Pons (tissue), 1 donor: ENCODE data around the gene KDM4C.
"Not testable (repeated sequence)": the region's sequence is repeated elsewhere in the genome, so short reads cannot be mapped to it uniquely, and the experiment has no call there.

Source experiments
- DNase-seq: peaks from one replicate; pipeline ENCODE4 v3.0.0-alpha.2; 2016; ENCODE audit warnings: low spot score

KDM4C gene

DNA sequence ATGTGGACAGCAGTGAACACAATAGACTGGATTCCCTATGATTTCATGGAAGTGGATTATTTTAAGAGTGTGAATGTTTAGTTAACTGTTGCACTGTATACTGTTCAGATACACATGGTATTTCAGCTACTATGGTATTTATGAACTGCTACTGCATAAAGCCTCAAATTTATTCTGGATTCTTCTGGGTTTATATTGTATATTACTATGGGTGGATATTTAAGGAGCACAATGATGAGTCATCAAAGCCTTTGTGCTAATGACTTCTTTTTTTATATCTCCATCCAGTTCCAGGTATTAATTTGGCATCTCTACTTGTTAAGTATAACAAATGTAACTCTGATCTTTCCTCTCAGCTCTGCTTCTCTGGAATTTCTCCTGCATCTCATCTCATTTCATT is 6.8 kb downstream of the KDM4C start:
- DNase-seq = no peak

- no peak for DNase-seq
Measured at GRCh38 chr9:6764950-6765349, 7.2 kb downstream of the KDM4C start.

- DNase-seq = no peak
Measured at GRCh38 chr9:6765396-6765795, 7.6 kb downstream of the KDM4C start.

DNA sequence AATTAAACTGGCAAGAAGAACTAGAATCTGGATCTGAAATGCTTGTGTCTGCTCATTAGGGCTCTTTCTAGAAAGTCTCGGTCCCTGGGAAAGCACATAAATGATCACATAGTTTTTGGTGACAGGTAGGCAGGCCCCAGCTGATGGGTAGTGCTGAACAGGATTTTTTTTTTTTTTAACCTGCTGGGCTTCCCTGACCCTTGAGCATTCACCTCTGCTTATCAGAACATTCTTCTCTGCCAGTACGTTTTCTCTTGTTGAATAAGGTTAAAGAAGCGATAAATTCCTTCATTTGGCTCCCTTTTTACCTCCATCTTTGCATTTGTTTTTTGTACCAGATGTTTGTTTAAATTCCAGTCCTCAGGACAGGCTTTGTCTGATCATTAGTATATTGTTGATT is 8.8 kb downstream of the KDM4C start:
- DNase-seq = no peak

DNA sequence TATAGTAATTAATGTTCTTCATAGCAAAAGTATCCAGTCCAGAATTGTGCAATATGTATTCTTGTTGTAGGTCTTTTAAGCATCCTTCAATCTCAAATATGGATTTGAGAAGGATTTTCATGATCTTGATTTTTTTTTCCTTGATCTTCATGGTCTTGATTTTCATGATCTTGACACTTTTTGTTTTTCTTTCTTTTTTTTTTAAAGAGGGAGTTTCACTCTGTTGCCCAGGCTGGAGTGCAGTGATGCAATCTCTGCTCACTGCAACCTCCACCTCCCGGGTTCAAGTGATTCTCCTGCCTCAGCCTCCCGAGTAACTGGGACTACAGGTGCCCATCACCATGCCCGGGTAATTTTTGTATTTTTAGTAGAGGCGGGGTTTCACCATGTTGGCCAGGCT is 10.8 kb downstream of the KDM4C start:
- DNase-seq = not testable (repeated sequence)

GRCh38 chr9:6771722-6772121 is 13.9 kb downstream of the KDM4C start:
- no peak for DNase-seq

- DNase-seq = no peak
Measured at GRCh38 chr9:6777213-6777902, 19.6 kb downstream of the KDM4C start.

GRCh38 chr9:6779417-6780241 is 21.9 kb downstream of the KDM4C start:
- DNase-seq = no peak

GRCh38 chr9:6780690-6781089 is 22.9 kb downstream of the KDM4C start:
- DNase-seq = no peak

DNA sequence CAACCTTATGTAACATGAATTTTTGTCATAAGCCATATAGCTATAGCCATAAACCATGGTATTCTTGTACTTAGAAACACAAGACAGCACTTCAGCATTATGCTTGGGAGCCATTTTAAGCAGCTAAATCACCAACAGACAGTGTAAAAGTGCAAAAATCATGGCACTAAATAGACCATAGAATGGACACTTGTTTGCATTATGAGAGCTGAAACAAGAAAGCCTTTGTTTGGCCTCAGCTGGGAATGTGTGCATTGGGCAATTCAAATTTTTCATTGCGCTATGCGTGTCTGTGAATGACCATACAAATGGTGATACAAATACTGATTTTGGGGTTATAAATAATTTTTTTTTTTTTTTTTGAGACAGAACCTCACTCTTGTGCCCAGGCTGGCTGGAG is 23.7 kb downstream of the KDM4C start:
- peak; percentile 97 for DNase-seq

DNA sequence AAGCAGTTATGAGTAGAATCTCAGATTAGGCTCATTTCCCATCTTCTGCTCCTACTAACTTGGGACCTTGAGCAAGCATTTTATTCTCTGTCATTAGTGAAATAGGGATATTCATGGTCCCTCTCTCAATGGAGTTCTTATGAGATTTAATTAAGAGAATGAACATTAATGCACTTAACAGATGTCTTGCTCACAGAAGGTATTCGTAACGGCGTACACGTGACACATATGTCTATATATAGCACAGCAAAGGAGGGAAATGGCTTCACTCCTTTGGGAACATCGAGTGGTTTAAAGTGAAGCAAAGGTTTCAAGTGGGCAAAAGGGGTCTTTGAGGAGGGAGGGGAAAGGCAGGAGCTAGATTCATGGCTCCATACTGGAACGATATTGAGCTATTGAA is 24.6 kb downstream of the KDM4C start:
- no peak for DNase-seq

- peak; percentile 34 for DNase-seq
Measured at GRCh38 chr9:6782981-6783380, 25.2 kb downstream of the KDM4C start.

DNA sequence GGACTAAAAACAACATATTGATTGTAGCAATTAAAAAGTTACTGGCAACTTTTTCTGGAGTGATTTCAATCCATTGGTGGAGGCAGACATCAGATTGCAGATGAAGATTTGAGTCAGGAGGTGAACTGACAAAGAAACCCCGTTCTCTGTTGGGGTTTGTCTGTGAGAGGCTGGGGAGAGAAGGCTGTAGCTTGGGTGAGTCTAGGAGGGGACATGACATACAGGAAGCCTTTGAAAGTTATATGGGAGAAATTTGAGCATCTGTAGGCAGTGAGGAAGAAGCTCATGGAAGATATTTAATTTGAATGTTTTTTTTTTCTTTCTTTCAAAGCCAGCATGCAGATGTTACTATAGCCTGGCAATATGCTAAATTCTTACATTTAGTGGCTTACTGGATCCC is 26.0 kb downstream of the KDM4C start:
- no peak for DNase-seq

DNA sequence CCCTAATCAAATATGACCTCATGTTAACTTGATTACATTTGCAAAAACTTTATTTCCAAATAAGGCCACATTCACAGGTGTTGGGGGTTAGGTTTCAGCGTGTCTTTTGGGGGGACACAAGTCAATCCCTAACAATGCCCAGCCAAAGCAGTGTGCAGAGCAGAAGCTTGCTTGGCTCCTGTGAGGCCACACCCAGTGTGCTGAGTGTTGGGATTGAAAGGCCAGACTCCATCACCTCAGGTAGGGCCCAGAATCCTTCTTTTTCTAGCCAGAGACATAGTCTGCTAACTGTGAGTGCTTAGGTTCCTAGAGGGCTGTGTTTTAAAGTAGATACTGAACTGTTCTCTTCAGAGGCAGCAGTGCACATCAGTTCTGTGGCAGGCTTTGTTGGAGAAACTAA is 27.9 kb downstream of the KDM4C start:
- DNase-seq = peak; percentile 76

DNA sequence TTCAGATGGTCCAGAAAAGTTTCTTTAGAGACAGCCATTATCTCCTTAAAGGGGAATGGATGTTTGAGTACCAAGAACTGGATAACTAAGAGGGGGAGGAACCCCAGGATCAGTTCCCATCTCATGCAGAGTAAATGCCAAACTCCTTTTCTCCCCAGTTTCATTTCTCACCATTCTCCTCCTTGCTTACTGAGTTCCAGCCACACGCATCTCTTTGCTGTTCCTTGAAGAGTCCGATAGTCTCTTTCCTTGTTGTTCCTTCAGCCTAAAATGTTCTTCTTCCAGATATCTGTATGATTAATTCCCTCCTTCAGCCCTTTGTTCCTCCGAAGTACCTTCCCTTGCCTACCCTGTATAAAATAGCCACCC is 30.0 kb downstream of the KDM4C start:
- no peak for DNase-seq

DNA sequence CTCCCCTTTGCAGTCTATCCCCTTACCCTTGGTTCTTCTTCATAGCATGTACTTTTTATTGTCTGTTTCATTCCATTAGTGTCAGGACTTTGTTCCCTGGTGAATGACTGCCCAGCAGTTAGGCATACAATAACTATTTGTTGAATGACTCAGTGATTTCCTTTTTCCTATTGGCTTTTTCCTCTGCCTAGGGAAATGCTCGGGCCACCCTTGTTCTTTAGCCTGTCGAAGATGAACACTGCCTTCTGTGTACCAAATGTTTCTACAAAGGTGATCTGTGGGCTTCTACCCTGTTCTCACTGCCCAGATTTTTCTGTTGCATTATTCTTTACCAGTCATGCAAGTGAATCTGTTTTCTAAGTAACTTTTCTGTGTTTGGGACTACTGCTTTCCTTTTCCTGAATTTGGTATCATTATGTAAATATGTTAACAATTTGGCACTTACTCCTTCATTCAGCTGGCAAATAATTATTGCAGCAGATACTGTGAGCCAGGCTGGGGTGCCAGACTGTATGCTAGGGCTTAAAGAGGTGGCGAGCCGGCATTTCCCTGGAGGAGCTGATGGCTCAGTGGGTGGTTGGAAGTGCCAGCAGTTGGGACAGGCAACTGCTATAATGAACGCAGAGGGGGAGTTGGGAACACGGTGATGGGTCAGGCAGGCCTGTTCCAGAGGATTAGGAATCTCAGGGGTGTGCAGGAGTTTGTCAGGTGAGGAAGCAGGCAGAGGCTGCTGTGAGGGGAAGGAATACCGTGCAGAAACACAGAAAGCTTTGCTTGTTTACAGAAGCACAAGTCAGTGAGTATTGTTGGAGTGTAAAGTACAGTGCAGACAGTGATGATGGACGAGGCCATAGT is 30.6 kb downstream of the KDM4C start:
- peak; percentile 77 for DNase-seq

DNA sequence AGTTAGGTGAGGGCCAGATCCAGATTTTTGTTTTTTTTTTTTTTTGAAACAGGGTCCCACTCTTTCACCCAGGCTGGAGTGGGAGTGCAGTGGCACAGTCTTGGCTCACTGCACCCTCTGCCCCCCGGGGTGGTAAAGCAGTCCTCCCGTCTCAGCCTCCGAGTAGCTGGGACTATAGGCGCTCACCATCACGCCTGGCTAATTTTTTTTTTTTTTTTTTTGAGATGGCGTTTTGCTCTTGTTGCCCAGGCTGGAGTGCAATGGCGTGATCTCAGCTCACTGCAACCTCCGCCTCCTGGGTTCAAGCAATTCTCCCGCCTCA is 31.2 kb downstream of the KDM4C start:
- not testable (repeated sequence) for DNase-seq

DNA sequence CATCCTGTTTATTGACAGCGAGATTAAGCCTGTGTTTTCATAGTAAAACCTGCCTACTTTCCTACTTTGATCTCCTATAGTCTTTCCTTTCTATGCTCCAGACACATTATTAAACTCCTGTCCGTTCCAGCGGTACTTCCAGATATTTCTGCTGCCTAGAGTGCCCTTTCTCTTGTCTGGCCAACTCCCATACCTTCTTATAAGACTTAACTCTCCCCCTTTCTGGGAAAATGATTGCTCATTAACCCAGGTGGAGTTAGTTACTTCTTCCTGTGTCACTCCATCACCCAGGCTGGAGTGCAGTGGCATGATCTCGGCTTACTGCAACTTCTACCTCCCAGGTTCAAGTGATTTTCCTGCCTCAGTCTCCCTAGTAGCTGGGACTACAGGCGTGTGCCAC is 33.1 kb downstream of the KDM4C start:
- DNase-seq = no peak

GRCh38 chr9:6793203-6793602 is 35.4 kb downstream of the KDM4C start:
- DNase-seq = no peak

- DNase-seq = no peak
Measured at GRCh38 chr9:6794936-6795335, 37.2 kb downstream of the KDM4C start.

DNA sequence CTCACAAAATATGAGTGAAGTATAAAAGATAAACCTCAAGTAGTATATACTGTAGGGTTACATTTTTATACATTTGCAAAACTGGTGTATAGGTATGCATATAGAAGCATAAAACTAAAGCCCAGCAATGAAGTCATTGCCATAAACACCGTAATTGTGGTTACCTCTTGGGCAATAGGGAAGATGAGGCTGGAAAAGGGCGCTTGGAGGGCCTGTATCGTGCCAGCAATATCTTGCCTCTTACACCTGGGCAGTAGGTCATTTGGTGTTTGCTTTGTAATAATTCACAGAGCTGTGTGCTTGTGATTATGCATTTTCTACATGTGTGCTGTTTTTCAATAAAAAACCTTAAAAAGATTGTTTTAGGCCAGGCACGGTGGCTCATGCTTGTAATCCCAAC is 45.2 kb downstream of the KDM4C start:
- DNase-seq = no peak

DNA sequence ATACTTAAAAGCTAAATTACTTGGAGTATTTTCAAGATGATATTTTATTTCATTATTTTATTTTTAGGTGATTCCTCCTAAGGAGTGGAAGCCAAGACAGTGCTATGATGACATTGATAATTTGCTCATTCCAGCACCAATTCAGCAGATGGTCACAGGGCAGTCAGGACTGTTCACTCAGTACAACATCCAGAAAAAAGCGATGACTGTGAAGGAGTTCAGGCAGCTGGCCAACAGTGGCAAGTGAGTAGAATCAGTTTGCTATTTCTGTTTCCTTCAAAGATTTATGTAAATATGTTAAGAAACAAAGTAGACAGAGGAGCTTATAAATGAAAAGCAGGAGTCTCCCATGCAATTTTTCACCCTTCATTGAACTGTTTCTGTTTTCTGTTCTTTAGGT is 47.8 kb downstream of the KDM4C start:
- DNase-seq = peak; percentile 84

DNA sequence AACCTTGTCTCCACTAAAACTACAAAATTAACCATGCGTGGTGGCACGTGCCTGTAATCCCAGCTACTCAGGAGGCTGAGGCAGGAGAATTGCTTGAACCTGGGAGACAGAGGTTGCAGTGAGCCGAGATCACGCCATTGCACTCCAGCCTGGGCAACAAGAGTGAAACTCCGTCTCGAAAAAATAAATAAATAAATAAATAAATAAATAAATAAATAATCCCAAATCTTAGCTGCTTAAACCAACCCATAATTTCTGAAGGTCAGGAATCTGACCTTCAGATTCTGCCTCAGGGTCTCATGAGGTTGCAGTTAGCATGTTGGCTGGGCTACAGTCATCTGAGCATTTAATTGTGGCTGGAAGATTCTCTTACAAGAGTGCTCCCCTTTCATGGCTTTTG is 48.5 kb downstream of the KDM4C start:
- not testable (repeated sequence) for DNase-seq
